ENCODE results near the gene WHAMM.
"Not testable (repeated sequence)": the region's sequence is repeated elsewhere in the genome, so short reads cannot be mapped to it uniquely, and the experiment has no call there.

The WHAMM gene

DNA sequence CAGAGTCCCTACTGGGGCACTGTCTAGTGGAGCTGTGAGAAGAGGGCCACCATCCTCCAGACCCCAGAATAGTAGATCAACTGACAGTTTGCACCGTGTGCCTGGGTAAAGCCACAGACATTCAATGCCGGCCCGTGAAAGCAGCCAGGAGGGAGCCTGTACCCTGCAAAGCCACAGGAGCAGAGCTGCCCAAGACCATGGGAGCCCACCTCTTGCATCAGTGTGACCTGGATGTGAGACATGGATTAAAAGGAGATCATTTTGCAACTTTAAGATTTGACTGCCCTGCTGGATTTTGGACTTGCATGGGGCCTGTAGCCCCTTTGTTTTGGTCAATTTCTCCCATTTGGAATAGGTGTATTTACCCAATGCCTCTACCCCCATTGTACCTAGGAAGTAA, 56.6 kb downstream of the WHAMM start:
- DNase-seq (ENCODE audit: low read depth in 3 of 3) = not testable (repeated sequence)

DNA sequence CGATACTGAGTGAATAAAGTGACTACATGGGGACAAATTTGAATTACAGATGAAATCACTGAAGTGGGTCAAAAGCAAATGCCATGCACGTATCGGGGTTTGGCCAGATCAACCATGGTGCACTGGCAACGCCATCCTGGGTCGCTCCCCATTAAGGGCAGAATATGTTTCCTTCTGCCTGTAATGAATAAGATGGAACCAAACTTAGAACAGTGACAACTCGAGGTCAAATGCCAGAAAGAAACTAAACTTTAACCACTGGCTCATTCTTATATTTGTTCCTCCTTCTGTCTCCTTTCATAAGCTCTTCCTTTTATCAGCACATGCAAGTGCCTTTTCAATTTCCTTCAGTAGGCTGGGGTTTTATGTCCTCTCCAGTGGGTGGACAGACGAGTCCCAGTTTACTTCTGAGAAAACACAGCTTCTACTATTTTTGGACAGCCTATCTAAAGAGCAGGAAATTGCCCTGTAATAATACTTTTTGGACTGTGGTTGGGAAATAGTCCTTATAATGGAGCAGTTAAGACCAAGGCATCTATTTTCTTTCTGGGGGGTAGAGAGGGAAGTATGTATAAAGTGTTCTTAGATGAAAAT, 61.4 kb downstream of the WHAMM start:
- no peak for DNase-seq (ENCODE audit: low read depth in 3 of 3)

- DNase-seq (ENCODE audit: low read depth in 3 of 3) = no peak
These were observed 61.9 kb downstream of the WHAMM start for GRCh38 chr15:82871358-82871757.

GRCh38 chr15:82871832-82872484, 62.5 kb downstream of the WHAMM start:
- no peak for DNase-seq (ENCODE audit: low read depth in 3 of 3)

DNA sequence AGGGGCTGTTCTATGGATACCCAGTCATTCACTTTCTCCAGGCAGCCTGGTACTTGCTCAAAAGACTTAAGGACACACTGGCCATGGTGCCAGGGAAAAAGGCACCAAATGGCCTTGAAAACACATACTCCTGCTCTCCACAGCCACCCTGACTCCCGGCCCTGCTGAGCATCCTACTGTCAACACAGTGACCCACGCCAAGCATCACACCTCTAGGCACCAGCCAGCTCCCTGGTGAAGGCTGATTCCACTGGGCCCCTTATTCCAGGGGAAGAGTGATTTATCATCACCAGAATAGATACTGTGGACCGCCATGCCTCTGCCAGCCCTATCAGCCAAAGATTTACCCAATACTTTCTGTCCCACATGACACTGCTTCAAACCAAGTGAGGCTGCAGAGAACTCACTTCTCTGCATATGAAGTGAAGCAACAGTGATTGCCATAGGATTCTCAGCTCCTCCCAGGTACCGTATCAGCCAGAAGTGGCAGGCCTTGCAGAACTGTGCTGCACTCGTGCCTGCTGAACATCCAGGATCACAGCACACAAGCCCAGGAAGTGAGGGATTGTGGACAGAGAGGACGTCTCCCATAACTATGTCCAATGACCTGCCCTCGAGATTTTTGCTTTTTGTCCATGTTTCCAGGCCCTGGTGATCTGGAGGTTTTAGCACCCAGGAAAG, 63.7 kb downstream of the WHAMM start:
- DNase-seq (ENCODE audit: low read depth in 3 of 3) = no peak

GRCh38 chr15:82874267-82874666, 64.8 kb downstream of the WHAMM start:
- no peak for DNase-seq (ENCODE audit: low read depth in 3 of 3)

- no peak for DNase-seq (ENCODE audit: low read depth in 3 of 3)
These were observed 65.5 kb downstream of the WHAMM start for GRCh38 chr15:82874961-82875360.

GRCh38 chr15:82875411-82876003, 66.1 kb downstream of the WHAMM start:
- DNase-seq (ENCODE audit: low read depth in 3 of 3) = no peak

DNA sequence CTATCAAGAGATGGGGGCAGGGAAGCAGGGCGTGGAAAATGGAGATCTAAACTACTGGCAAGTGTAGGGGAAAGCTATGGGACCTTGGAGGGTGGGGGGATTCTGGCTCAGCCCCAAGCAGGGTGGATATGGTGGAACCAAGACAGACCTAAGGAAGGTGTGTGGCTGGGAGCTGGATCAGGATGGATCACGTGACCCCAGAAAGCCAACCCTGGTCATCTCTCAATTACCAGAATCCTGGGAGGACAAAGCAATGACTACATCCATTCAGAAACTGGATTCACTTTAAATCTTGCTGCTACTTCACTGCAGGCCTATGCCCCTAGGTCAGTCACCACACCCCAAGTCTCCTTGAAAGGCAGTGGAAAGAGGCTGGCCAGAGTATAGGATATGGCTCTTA, 68.4 kb downstream of the WHAMM start:
- DNase-seq (ENCODE audit: low read depth in 3 of 3) = no peak

GRCh38 chr15:82878325-82878724, 68.9 kb downstream of the WHAMM start:
- no peak for DNase-seq (ENCODE audit: low read depth in 3 of 3)

- no peak for DNase-seq (ENCODE audit: low read depth in 3 of 3)
These were observed 71.3 kb downstream of the WHAMM start for GRCh38 chr15:82880704-82881103.

DNA sequence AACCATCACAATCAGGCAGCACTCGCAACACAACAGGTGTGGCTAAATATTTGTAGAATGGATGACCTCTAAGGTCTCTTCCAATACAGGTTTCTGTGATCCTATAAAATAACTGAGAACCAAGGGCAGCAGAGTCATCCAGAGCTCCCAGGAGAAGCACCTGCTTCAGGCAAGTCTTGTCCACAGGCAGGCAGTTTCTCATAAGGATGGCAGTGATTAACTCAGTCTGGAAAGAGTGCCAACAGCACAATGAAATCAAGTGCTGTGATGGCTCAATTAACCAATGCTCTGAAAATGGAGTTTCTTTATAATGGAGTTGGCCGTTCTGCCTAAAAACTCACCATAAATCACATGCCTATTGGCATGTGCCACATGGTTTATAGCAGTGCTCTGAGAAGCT, 72.3 kb downstream of the WHAMM start:
- no peak for DNase-seq (ENCODE audit: low read depth in 3 of 3)

DNA sequence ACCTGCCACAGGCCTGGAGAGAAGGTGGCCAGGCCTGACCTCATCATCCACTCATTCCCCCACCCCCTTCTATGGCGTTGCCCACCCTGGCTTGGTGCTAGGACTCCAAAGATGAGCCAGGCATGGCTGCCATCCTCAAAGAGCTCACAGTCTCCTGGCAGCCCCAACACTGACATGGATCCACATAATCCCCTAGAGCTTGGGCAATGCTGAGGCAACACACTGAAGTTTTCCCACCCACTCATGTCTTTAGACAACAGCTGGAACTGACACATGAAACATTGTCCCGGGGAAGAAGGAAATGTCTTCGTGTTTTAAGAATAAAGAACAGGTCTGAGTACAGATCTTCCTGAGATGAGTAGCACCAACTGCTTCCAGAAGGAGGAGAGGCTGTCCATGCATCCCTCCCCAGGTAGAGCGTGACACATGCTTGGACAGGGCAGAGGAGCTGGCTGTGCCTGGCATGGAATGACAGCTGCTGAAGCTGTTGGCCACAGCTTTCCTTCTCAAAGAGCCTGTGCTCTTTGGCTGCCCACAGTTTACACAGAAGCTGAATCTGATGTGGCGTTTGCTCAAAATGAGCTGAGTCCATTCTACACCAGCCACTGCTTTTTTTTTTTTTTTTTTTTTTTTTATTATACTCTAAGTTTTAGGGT, 73.0 kb downstream of the WHAMM start:
- DNase-seq (ENCODE audit: low read depth in 3 of 3) = no peak
